AG04449 (cell line): ENCODE results near the gene INSC.

Experiments used
- CTCF ChIA-PET: fragments of 350-600 bp; formaldehyde crosslinking; extraction: SDS; loops from one replicate; lab custom pipeline; 2021; ENCODE audit warnings: antibody characterized with exemption; lab: Yijun Ruan, JAX
- POLR2A ChIA-PET: fragments of 400-600, 350-600 bp; formaldehyde crosslinking; extraction: SDS; loops from one replicate; lab custom pipeline; 2020; ENCODE audit warnings: antibody characterized with exemption, inconsistent platforms; lab: Yijun Ruan, JAX
- DNase-seq: peaks from one replicate; pipeline ENCODE4 v3.0.0-alpha.2; 2010; ENCODE audit warnings: low read depth, low spot score
- H3K4me3 ChIP-seq: 2 replicates; pipeline ENCODE4 v1.5.1; 2011; ENCODE audit warnings: low read depth, mild to moderate bottlenecking, control low read depth, low read length
- TF ChIP-seq, protein P1 (sequence below): IDR thresholded peaks from one replicate; pipeline ENCODE4 v1.5.1; 2011; ENCODE audit warnings: mild to moderate bottlenecking, moderate library complexity, low read length, control low read depth, inconsistent platforms; ENCODE audit not compliant: insufficient read depth; ENCODE audit errors: missing control alignments

INSC gene

GRCh38 chr11:15286465-15286864 lies 171.7 kb downstream of the INSC start:
- DNase-seq = no peak
- ChIA-PET CTCF (no interaction called here), POLR2A (no interaction called here)
- TF ChIP-seq, protein P1, sequence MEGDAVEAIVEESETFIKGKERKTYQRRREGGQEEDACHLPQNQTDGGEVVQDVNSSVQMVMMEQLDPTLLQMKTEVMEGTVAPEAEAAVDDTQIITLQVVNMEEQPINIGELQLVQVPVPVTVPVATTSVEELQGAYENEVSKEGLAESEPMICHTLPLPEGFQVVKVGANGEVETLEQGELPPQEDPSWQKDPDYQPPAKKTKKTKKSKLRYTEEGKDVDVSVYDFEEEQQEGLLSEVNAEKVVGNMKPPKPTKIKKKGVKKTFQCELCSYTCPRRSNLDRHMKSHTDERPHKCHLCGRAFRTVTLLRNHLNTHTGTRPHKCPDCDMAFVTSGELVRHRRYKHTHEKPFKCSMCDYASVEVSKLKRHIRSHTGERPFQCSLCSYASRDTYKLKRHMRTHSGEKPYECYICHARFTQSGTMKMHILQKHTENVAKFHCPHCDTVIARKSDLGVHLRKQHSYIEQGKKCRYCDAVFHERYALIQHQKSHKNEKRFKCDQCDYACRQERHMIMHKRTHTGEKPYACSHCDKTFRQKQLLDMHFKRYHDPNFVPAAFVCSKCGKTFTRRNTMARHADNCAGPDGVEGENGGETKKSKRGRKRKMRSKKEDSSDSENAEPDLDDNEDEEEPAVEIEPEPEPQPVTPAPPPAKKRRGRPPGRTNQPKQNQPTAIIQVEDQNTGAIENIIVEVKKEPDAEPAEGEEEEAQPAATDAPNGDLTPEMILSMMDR = no peak
- no peak overlapping the region for H3K4me3 ChIP-seq

DNA sequence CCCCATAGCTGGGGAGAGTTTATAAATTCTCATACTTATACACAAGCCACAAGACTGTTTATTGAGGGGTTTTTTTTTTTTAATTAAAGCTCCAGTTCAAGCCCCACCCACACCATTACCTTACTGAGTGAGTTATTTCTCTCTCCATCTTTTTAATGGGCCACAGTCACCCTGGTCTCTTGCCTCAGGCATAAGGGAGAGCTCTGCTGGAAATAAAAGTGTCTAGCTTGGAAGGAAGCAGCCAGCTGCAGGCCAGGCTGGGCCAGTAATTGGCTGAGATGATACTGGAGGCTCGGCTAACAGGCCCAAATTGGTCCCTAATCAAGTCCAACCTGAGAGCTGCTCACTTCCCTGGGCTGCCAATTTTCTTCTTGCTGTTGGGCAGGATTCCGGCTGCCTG lies 174.1 kb downstream of the INSC start:
- CTCF ChIA-PET = no interaction called here

DNA sequence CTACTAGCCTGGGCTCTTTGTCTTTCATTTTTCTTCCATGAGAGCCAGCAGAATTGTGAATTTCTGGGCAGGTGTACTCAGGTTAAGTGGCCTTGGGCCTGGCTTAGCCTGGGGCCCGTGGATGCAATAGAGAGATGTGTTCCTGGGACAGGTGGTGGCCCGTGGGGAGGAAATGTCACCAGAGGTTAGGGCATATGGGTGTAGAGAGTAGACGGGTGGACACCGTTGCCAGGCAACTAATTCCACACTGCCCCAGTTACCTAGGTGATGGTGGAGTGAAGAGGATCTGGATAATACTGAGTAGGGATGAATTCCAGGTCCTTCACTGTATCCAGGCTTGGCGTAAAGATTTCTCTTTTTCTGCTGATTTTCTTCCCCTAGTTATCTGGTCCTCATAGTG lies 175.0 kb downstream of the INSC start:
- TF ChIP-seq, protein P1 = no peak
- CTCF ChIA-PET = no interaction called here
- no peak for DNase-seq
- no peak overlapping the region for H3K4me3 ChIP-seq
- POLR2A ChIA-PET = no interaction called here

More for the DNA sequence above, 174.1 kb downstream of the INSC start:
- H3K4me3 ChIP-seq = no peak overlapping the region
- TF ChIP-seq, protein P1 = no peak
- DNase-seq = no peak
- POLR2A ChIA-PET = no interaction called here

DNA sequence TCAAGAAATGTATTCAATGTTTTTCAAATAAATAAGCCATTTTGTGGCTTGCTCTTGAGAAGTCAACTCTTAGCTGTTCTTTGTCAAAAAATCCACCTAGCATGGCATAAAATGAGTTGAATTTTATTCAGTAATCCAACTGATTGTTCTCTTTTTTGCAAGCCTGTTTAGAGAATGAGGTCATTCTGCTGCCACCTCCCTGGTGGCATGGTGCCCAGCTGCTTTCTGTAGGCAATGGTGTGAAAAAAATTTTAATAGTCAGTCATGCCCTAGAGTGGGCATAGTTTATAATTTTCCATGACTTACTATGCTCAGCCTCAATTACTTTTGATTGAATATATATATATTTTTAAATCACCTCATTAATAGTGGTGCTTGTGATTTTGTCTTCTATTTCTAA lies 177.2 kb downstream of the INSC start:
- DNase-seq = no peak
- no peak overlapping the region for H3K4me3 ChIP-seq
- POLR2A ChIA-PET = no interaction called here
- TF ChIP-seq, protein P1 = no peak
- CTCF ChIA-PET = no interaction called here

- DNase-seq = no peak
- CTCF ChIA-PET = interaction anchor here (1.3 kb wide), 1 partner anchor 194 kb away, joined by 3 read pairs; no protein-coding TSS in a partner anchor
- no peak overlapping the region for H3K4me3 ChIP-seq
- TF ChIP-seq, protein P1 = no peak
- POLR2A ChIA-PET = no interaction called here
These were observed 179.4 kb downstream of the INSC start for GRCh38 chr11:15293975-15294620.

DNA sequence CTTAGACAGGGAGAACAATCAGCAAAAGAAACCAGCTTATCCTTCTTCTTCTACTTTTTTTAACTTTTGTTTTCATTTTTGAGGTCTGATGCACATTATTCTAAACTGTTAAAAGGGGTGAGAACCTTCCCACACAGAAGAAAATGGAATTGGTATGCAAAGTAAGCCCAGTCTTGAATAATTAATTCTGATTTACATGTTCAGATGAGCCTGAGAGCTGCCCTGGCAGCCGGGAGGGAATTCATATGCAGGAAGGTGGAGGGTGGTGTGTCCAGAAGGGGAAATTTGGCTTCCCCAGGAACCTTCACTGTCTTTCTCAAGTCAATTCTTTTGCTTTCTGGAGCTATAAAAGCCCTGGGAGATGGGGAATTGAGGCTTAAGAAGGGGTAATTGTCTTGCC lies 181.0 kb downstream of the INSC start:
- no peak for DNase-seq
- ChIA-PET CTCF (no interaction called here), POLR2A (no interaction called here)
- H3K4me3 ChIP-seq = no peak overlapping the region
- TF ChIP-seq, protein P1 = no peak
